NCI-H146 treated with DMSO at 0.1 percent for 48 hours (cell line): ENCODE data around the gene ZNF883.

Experiments used
- DNase-seq: peaks from one replicate; lab custom pipeline; 2025; ENCODE audit not compliant: unreplicated experiment; lab: John Stamatoyannopoulos, UW

Gene ZNF883

DNA sequence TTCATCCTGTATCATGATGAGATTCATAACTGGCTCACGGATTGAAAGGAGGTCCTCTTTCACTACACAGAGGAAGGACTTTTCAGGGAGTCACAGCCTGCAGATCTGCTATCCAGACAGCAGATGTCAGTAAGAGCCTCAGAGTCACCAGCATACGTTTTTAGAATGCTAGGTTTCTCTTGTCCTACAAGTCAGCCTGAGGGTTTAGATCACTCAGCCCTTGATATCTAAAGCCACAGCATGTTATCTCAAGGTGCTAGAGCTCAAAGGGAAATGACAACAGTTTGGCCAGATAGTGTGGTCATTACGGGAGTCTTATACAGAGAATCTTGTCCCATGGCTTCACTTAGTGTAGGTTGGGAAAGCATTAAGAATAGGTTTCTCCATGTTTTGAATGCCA lies 90.4 kb downstream of the ZNF883 start:
- no peak for DNase-seq

DNA sequence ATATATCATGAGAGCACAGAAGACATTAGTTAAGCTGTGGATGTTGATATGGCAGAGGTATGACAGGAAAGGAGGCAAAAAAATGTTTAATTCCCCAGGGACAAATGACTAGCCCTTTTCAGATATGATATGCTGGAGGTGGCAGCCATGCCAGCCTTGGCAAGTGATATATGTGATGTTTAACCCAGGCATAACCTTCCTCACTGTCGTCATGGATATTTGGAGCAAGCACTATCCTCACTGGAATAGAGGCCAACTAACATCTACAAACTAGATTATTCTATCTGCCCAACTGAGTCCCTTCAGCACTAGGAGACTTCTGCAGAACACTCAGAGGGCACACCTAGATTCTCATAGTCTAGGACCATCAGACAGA lies 94.0 kb downstream of the ZNF883 start:
- DNase-seq, result no peak

- DNase-seq, result no peak
Measured at GRCh38 chr9:112917047-112917986, 94.7 kb downstream of the ZNF883 start.

- no peak for DNase-seq
Measured at GRCh38 chr9:112914524-112914923, 97.5 kb downstream of the ZNF883 start.

GRCh38 chr9:112913326-112913725 lies 98.7 kb downstream of the ZNF883 start:
- DNase-seq, result no peak

GRCh38 chr9:112912636-112913035 lies 99.4 kb downstream of the ZNF883 start:
- no peak for DNase-seq

- DNase-seq, result no peak
Measured at GRCh38 chr9:112911736-112912135, 100.3 kb downstream of the ZNF883 start.
